H9 (cell line): ENCODE data around the gene CORO7. TPM values are rescaled to one million over a fixed set of nuclear protein-coding genes. Genes with fewer than 3 reads are reported as not detected.

Experiments used
- DNase-seq: peaks from one replicate; pipeline ENCODE4 v3.0.0-alpha.2; 2017
- H2AFZ ChIP-seq: one replicate; pipeline ENCODE4 v1.6.1; 2013; ENCODE audit warnings: mild to moderate bottlenecking, low read length, control low read depth, moderate library complexity
- H2AK5ac ChIP-seq: 2 replicates; pipeline ENCODE4 v1.6.1; 2013; ENCODE audit warnings: low read length, control low read depth, mixed read lengths; ENCODE audit not compliant: insufficient read length
- H2BK120ac ChIP-seq: one replicate; pipeline ENCODE4 v1.6.1; 2013; ENCODE audit warnings: low read depth, mild to moderate bottlenecking, low read length, control low read depth, inconsistent platforms; ENCODE audit not compliant: poor library complexity, severe bottlenecking
- H2BK12ac ChIP-seq: 2 replicates; pipeline ENCODE4 v1.6.1; 2013; ENCODE audit warnings: low read length, control low read depth, mixed read lengths, low read depth; ENCODE audit not compliant: insufficient read length
- H2BK15ac ChIP-seq: 2 replicates; pipeline ENCODE4 v1.6.1; 2013; ENCODE audit warnings: low read depth, low read length, control low read depth
- H2BK20ac ChIP-seq: one replicate; pipeline ENCODE4 v1.6.1; 2013; ENCODE audit warnings: low read depth, mild to moderate bottlenecking, low read length, control low read depth, inconsistent platforms; ENCODE audit not compliant: poor library complexity, severe bottlenecking
- H2BK5ac ChIP-seq: 2 replicates; pipeline ENCODE4 v1.6.1; 2013; ENCODE audit warnings: low read length, control low read depth, mixed read lengths; ENCODE audit not compliant: insufficient read length
- H3K14ac ChIP-seq: 2 replicates; pipeline ENCODE4 v1.6.1; 2013; ENCODE audit warnings: low read length, control low read depth; ENCODE audit not compliant: insufficient read depth
- H3K18ac ChIP-seq: 2 replicates; pipeline ENCODE4 v1.6.1; 2013; ENCODE audit warnings: low read depth, mild to moderate bottlenecking, mixed read lengths, low read length, control low read depth; ENCODE audit not compliant: insufficient read length
- H3K23ac ChIP-seq: 2 replicates; pipeline ENCODE4 v1.6.1; 2013; ENCODE audit warnings: low read length, control low read depth, mixed read lengths, low read depth; ENCODE audit not compliant: insufficient read length
- H3K23me2 ChIP-seq: 2 replicates; pipeline ENCODE4 v1.6.1; 2013; ENCODE audit warnings: low read depth, mild to moderate bottlenecking, mixed read lengths, low read length, control low read depth; ENCODE audit not compliant: insufficient read length, poor library complexity, severe bottlenecking
- H3K27ac ChIP-seq: 2 replicates; pipeline ENCODE4 v1.5.1; 2013; ENCODE audit warnings: low read length, control low read depth, mixed read lengths, low read depth; ENCODE audit not compliant: insufficient read length
- H3K27me3 ChIP-seq: 2 replicates; pipeline ENCODE4 v1.6.1; 2013; ENCODE audit warnings: low read length, control low read depth, inconsistent platforms; ENCODE audit not compliant: insufficient read depth
- H3K4ac ChIP-seq: 2 replicates; pipeline ENCODE4 v1.6.1; 2013; ENCODE audit warnings: low read depth, mild to moderate bottlenecking, control low read depth, inconsistent platforms, low read length, moderate library complexity
- H3K4me1 ChIP-seq: 2 replicates; pipeline ENCODE4 v1.6.1; 2013; ENCODE audit warnings: low read length, control low read depth, inconsistent platforms; ENCODE audit not compliant: insufficient read depth
- H3K4me2 ChIP-seq: 2 replicates; pipeline ENCODE4 v1.6.1; 2013; ENCODE audit warnings: low read length, control low read depth, mixed read lengths; ENCODE audit not compliant: insufficient read length, insufficient read depth
- H3K56ac ChIP-seq: 2 replicates; pipeline ENCODE4 v1.6.1; 2013; ENCODE audit warnings: low read depth, mild to moderate bottlenecking, mixed read lengths, low read length, control low read depth; ENCODE audit not compliant: insufficient read length
- H3K79me1 ChIP-seq: 2 replicates; pipeline ENCODE4 v1.6.1; 2013; ENCODE audit warnings: low read depth, mild to moderate bottlenecking, moderate library complexity, low read length, control low read depth, inconsistent platforms; ENCODE audit not compliant: insufficient read depth, poor library complexity, severe bottlenecking
- H3K79me2 ChIP-seq: 2 replicates; pipeline ENCODE4 v1.6.1; 2013; ENCODE audit warnings: low read length, control low read depth, inconsistent platforms; ENCODE audit not compliant: insufficient read depth
- H3K9ac ChIP-seq: 2 replicates; pipeline ENCODE4 v1.6.1; 2013; ENCODE audit warnings: low read length, control low read depth, mixed read lengths; ENCODE audit not compliant: insufficient read length; ENCODE audit errors: extremely low read depth
- H3K9me3 ChIP-seq: one replicate; pipeline ENCODE4 v1.6.1; 2013; ENCODE audit warnings: low read depth, low read length, inconsistent platforms; ENCODE audit not compliant: control insufficient read depth
- H3T11ph ChIP-seq: one replicate; pipeline ENCODE4 v1.6.1; 2013; ENCODE audit warnings: mild to moderate bottlenecking, low read length, control low read depth, inconsistent platforms
- H4K20me1 ChIP-seq: one replicate; pipeline ENCODE4 v1.6.1; 2013; ENCODE audit not compliant: control insufficient read depth, insufficient read length, insufficient read depth
- H4K5ac ChIP-seq: 2 replicates; pipeline ENCODE4 v1.6.1; 2013; ENCODE audit warnings: low read depth, mild to moderate bottlenecking, mixed read lengths, low read length, control low read depth; ENCODE audit not compliant: insufficient read length
- H4K8ac ChIP-seq: replicated peaks from 2 replicates; pipeline ENCODE4 v1.6.1; 2013; ENCODE audit warnings: low read length, control low read depth, mixed read lengths, low read depth; ENCODE audit not compliant: insufficient read length
- H4K91ac ChIP-seq: 2 replicates; pipeline ENCODE4 v1.6.1; 2013; ENCODE audit warnings: low read depth, mild to moderate bottlenecking, moderate library complexity, mixed read lengths, low read length, control low read depth; ENCODE audit not compliant: insufficient read length
- H3K27ac Mint-ChIP-seq, 3 experiments: 2 replicates in 2 of 3; 3 replicates in 1 of 3; pipeline ENCODE4 v1.8.0; 2020 to 2021; ENCODE audit warnings: mixed read lengths in 3 of 3, mild to moderate bottlenecking in 1 of 3, moderate library complexity in 1 of 3
- H3K27me3 Mint-ChIP-seq: 2 replicates; pipeline ENCODE4 v1.8.0; 2021; ENCODE audit warnings: low read depth, mild to moderate bottlenecking, moderate library complexity, mixed read lengths
- H3K36me3 Mint-ChIP-seq, 3 experiments: 2 replicates in 2 of 3; 3 replicates in 1 of 3; pipeline ENCODE4 v1.8.0; 2020 to 2021; ENCODE audit warnings: low read depth in 3 of 3, mixed read lengths in 3 of 3; ENCODE audit not compliant: insufficient read depth in 1 of 3
- H3K4me1 Mint-ChIP-seq, 2 experiments: 2 replicates each; pipeline ENCODE4 v1.8.0; 2020; ENCODE audit warnings: mixed read lengths in 2 of 2
- H3K4me3 Mint-ChIP-seq, 2 experiments: 2 replicates in 1 of 2; 3 replicates in 1 of 2; pipeline ENCODE4 v1.8.0; 2020 to 2021; ENCODE audit warnings: mild to moderate bottlenecking in 2 of 2, mixed read lengths in 2 of 2, moderate library complexity in 1 of 2
- H3K9me3 Mint-ChIP-seq, 2 experiments: 2 replicates in 1 of 2; 3 replicates in 1 of 2; pipeline ENCODE4 v1.8.0; 2020; ENCODE audit warnings: mild to moderate bottlenecking in 2 of 2, mixed read lengths in 2 of 2, moderate library complexity in 1 of 2
- CTCF ChIP-seq: fragments of 200-600 bp; sonication (generic); conservative IDR thresholded peaks from 3 replicates; pipeline ENCODE4 v1.8.0; 2021; ENCODE audit warnings: antibody characterized with exemption, mild to moderate bottlenecking
- WGBS: extraction: QIAGEN DNeasy Blood & Tissue Kit; methylation state at CpG from one replicate; pipeline ENCODE4 v1.1.7; 2013; ENCODE audit warnings: missing lambda C conversion rate, low lambda C conversion rate, mixed read lengths; ENCODE audit not compliant: insufficient read length; ENCODE audit errors: extremely low coverage; 5-methylcytosine and 5-hydroxymethylcytosine counted together
- total RNA-seq: library from RNA; stranded (reverse); gene quantifications from 2 replicates; pipeline ENCODE4 v1.2.1, GENCODE V29; 2021

The CORO7 gene
- total RNA-seq, 1 experiment from 2014 or later = 38.4 TPM

- no peaks in the 10 kb centered on the region for H3K9me3 ChIP-seq
- Mint-ChIP-seq H3K4me3 (peak overlapping the region; percentile 33 to 59; a peak in 4 of 5 replicates), H3K27ac (no peak overlapping the region; a peak in 2 of 7 replicates), H3K4me1 (peaks cover 8 to 10% of the 10 kb centered on the region in 2 experiments), H3K36me3 (no peaks in the 10 kb centered on the region; a peak in 1 of 7 replicates), H3K27me3 (peaks cover 9% of the 10 kb centered on the region), H3K9me3 (0 out of 5 replicates have a peak, but pooled peaks cover 0 to 1% of the 10 kb centered on the region in 2 experiments)
- no peak for DNase-seq
- no peak overlapping the region for H3K14ac ChIP-seq
- H3K56ac ChIP-seq = no peak overlapping the region
- no peaks in the 10 kb centered on the region; the same call in 1 of the 2 replicates for H3K4me1 ChIP-seq
- no peak overlapping the region for H2BK15ac ChIP-seq
- no peak overlapping the region for H4K8ac ChIP-seq
- H3K4me2 ChIP-seq = no peak overlapping the region
- no peak overlapping the region for H2BK5ac ChIP-seq
- H3K4ac ChIP-seq = no peak overlapping the region
- no CpG with 5 or more reads among the region's 7 CpGs for whole genome bisulfite sequencing
- no peak overlapping the region for H2BK12ac ChIP-seq
- no peak overlapping the region for H3K27ac ChIP-seq
- no peak overlapping the region for H3K9ac ChIP-seq
- H2BK20ac ChIP-seq = no peak overlapping the region
- H3K23ac ChIP-seq = no peak overlapping the region
- H4K20me1 ChIP-seq = no peaks in the 10 kb centered on the region
- H4K91ac ChIP-seq = no peak overlapping the region
- H2AK5ac ChIP-seq = no peak overlapping the region
- no peaks in the 10 kb centered on the region for H3K23me2 ChIP-seq
- H3K79me2 ChIP-seq = no peaks in the 10 kb centered on the region
- no peak overlapping the region for H3K18ac ChIP-seq
- no peaks in the 10 kb centered on the region for H3K79me1 ChIP-seq
- no peak overlapping the region for H2AFZ ChIP-seq
- no peak overlapping the region for H3T11ph ChIP-seq
- no peak for TF ChIP-seq CTCF
- H4K5ac ChIP-seq = no peak overlapping the region
- H2BK120ac ChIP-seq = no peak overlapping the region
- H3K27me3 ChIP-seq = no peaks in the 10 kb centered on the region
These were observed 2.0 kb downstream of the CORO7 start for GRCh38 chr16:4414187-4414917.
